ENCODE measurements around the gene PKLR. TPM values are rescaled to one million over a fixed set of nuclear protein-coding genes. Genes with fewer than 3 reads are reported as not detected.
"Not testable (repeated sequence)": the region's sequence is repeated elsewhere in the genome, so short reads cannot be mapped to it uniquely, and the experiment has no call there.

PKLR gene
- total and polyA plus RNA-seq, 7 donors: 0.01 TPM; not detected in 6

DNA sequence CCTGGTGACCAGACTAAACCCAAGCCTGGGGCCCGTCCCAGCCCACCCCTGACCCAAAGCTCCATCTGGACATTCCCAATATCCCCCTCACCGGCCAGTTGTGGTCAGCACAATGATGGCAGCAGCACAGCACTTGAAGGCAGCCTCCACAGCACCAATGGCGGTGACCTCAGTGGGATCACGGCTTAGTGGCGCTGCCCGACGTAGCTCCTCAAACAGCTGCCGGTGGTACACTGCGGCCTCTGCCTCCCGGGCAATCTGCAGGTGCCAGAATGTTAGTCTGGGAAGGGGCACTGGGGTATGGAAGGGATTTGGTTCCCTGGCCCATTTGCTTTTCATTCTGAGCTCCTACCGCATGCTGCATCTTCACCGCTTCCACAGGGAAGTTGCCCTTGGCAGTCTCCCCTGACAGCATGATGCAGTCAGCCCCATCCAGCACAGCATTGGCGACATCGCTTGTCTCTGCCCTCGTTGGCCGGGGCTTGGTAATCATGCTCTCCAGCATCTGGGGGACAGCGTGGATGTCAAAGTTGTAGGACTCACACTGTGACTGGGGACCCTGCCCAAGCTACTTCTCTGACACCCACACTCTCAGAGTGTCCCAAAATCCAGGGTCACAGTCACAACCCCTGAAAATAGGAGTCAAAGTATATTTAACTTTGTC is 8.0 kb downstream of the PKLR start:
- H3K27me3 ChIP-seq (ENCODE audit: insufficient read depth in 3 of 3, low read length in 2 of 3): peaks cover 0 to 23% (median 5%) of the 10 kb centered on the region in 3 donors
- intact Hi-C loops (cut with DNase I): no loop called here
- no peaks in the 10 kb centered on the region for H3K9me3 ChIP-seq

DNA sequence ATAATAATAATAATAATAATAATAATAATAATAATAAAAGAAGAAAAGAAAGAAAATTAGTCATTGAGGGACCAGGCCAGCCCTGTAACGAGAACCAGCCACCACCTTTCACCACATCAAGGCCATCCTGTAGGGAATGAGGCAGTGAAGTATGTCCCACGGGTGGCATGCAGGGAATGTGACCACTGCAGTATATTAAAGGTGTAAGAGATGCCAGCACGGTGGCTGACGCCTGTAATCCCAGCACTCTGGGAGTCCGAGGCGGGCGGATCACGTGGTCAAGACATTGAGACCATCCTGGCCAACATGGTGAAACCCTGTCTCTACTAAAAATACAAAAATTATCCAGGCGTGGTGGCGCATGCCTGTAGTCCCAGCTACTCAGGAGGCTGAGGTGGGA is 10.2 kb downstream of the PKLR start:
- H3K4me1 ChIP-seq; ATAC-seq; H3K36me3 ChIP-seq (ENCODE audit: insufficient read depth in 1 of 2, low read depth in 1 of 2); H3K9me3 ChIP-seq; H3K27ac ChIP-seq; intact Hi-C loops (cut with DNase I); H3K4me3 ChIP-seq; DNase-seq: not testable (repeated sequence)
- WGBS, 3 donors: 75 to 76% (median 75%) methylated on average over 10 of the region's 10 CpGs
- peaks cover 0 to 19% (median 5%) of the 10 kb centered on the region in 3 donors for H3K27me3 ChIP-seq (ENCODE audit: insufficient read depth in 3 of 3, low read length in 2 of 3)

More for the DNA sequence above, 8.0 kb downstream of the PKLR start:
- Histone ChIP-seq H3K27ac (no peak overlapping the region), H3K36me3 (ENCODE audit: insufficient read depth in 1 of 2, low read depth in 1 of 2) (no peaks in the 10 kb centered on the region), H3K4me3 (no peak overlapping the region), H3K4me1 (no peaks in the 10 kb centered on the region)
- ATAC-seq (no peak), DNase-seq (no peak)
- TF ChIP-seq, protein P1, sequence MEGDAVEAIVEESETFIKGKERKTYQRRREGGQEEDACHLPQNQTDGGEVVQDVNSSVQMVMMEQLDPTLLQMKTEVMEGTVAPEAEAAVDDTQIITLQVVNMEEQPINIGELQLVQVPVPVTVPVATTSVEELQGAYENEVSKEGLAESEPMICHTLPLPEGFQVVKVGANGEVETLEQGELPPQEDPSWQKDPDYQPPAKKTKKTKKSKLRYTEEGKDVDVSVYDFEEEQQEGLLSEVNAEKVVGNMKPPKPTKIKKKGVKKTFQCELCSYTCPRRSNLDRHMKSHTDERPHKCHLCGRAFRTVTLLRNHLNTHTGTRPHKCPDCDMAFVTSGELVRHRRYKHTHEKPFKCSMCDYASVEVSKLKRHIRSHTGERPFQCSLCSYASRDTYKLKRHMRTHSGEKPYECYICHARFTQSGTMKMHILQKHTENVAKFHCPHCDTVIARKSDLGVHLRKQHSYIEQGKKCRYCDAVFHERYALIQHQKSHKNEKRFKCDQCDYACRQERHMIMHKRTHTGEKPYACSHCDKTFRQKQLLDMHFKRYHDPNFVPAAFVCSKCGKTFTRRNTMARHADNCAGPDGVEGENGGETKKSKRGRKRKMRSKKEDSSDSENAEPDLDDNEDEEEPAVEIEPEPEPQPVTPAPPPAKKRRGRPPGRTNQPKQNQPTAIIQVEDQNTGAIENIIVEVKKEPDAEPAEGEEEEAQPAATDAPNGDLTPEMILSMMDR (IDR thresholded peaks at IDR 0.05): no peak
- WGBS, 3 donors: 78 to 80% (median 79%) methylated on average over 17 of the region's 17 CpGs

DNA sequence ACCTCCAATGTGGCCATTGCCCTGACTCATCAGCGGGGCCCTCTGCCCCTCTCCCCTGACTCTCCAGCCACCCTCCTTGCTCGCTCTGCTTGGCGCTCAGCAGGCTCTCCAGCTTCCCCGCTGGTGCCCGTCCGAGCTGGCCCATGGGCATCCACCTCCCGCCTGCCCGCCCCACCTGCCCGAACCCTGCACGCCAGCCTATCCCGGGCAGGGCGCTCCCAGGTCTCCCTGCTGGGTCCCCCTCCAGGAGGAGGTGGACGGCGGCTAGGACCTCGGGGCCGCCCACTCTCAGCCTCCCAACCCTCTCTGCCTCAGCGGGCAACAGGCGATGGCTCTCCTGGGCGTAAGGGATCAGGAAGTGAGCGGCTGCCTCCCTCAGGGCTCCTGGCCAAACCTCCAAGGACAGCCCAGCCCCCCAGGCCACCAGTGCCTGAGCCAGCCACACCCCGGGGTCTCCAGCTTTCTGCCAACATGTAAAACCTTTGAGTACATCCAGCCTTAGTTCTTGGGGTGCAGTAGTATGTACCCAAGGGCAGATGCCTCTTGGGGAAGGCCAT is 13.2 kb downstream of the PKLR start:
- TF ChIP-seq, protein P1 (IDR thresholded peaks at IDR 0.05): no peak
- ATAC-seq (no peak), DNase-seq (no peak)
- no peaks in the 10 kb centered on the region for H3K36me3 ChIP-seq (ENCODE audit: insufficient read depth in 1 of 2, low read depth in 1 of 2)
- WGBS, 3 donors: 86 to 93% (median 90%) methylated on average over 20 to 21 of the region's 21 CpGs
- H3K9me3 ChIP-seq: no peaks in the 10 kb centered on the region
- H3K27me3 ChIP-seq (ENCODE audit: insufficient read depth in 3 of 3, low read length in 2 of 3): no peaks in the 10 kb centered on the region
- H3K4me1 ChIP-seq: no peaks in the 10 kb centered on the region
- intact Hi-C loops (cut with DNase I): no loop called here
- H3K27ac ChIP-seq: no peak overlapping the region
- no peak overlapping the region for H3K4me3 ChIP-seq

DNA sequence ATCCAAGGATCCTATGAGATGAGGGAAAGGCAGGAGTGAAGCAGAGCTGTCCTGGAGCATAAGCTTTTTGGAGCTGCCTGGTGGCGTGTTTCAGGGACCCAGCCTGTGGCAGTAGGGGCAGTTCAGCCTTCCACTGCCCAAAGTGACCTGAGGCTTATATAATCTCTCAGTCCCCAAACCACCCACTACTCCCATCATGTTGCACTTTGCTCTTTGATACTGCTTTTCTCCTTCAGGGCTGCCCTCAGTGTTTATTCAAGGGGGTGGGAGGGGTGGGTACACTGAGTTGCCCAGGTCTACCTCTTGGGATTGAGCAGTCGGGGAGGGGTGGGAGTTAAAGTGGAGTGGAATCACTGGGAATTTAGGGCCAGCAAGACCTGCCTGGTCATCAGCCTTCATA is 14.7 kb downstream of the PKLR start:
- no peak overlapping the region for H3K27ac ChIP-seq
- 92 to 98% (median 94%) methylated on average over 2 of the region's 2 CpGs for WGBS, 3 donors
- DNase-seq: no peak
- H3K4me3 ChIP-seq: no peak overlapping the region
- intact Hi-C loops (cut with DNase I): no loop called here
- no peaks in the 10 kb centered on the region for H3K4me1 ChIP-seq
- no peak for ATAC-seq
- H3K36me3 ChIP-seq (ENCODE audit: insufficient read depth in 1 of 2, low read depth in 1 of 2): no peaks in the 10 kb centered on the region
- H3K27me3 ChIP-seq (ENCODE audit: insufficient read depth in 3 of 3, low read length in 2 of 3): no peaks in the 10 kb centered on the region
- TF ChIP-seq, protein P1 (IDR thresholded peaks at IDR 0.05): no peak
- H3K9me3 ChIP-seq: no peaks in the 10 kb centered on the region

DNA sequence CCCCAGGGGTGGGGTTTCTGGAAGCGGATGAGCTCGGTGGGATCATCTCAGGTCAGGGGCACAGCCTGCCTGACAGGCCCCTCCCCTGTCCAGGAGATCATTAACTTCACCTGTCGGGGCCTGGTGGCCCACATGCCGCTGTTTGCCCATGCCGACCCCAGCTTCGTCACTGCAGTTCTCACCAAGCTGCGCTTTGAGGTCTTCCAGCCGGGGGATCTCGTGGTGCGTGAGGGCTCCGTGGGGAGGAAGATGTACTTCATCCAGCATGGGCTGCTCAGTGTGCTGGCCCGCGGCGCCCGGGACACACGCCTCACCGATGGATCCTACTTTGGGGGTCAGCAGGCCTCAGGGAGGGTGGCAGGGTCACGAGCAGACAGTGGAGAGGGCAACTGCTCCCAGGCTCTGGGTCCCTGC is 15.6 kb downstream of the PKLR start:
- ATAC-seq (no peak), DNase-seq (no peak)
- H3K36me3 ChIP-seq (ENCODE audit: insufficient read depth in 1 of 2, low read depth in 1 of 2): no peaks in the 10 kb centered on the region
- H3K27ac ChIP-seq: no peak overlapping the region
- H3K27me3 ChIP-seq (ENCODE audit: insufficient read depth in 3 of 3, low read length in 2 of 3): no peaks in the 10 kb centered on the region
- H3K9me3 ChIP-seq: no peaks in the 10 kb centered on the region
- TF ChIP-seq, protein P1 (IDR thresholded peaks at IDR 0.05): no peak
- H3K4me3 ChIP-seq: no peak overlapping the region
- intact Hi-C loops (cut with DNase I): no loop called here
- 92 to 95% (median 94%) methylated on average over 18 of the region's 18 CpGs for WGBS, 3 donors
- H3K4me1 ChIP-seq: no peaks in the 10 kb centered on the region
